Skeletal muscle satellite cell (primary cell): Measurements from ENCODE around the gene FBLN1. TPM values are rescaled to one million over a fixed set of nuclear protein-coding genes. Genes with fewer than 3 reads are reported as not detected.

ENCODE experiments used
- H3K27me3 ChIP-seq: 2 replicates; pipeline ENCODE4 v1.7.0; 2013; ENCODE audit warnings: low read length; ENCODE audit not compliant: control insufficient read depth, insufficient read depth
- H3K36me3 ChIP-seq: 2 replicates; pipeline ENCODE4 v1.7.0; 2013; ENCODE audit warnings: mild to moderate bottlenecking, control low read depth, low read length; ENCODE audit not compliant: insufficient read depth
- H3K4me1 ChIP-seq: 2 replicates; pipeline ENCODE4 v1.7.0; 2013; ENCODE audit warnings: low read length; ENCODE audit not compliant: control insufficient read depth, insufficient read depth
- H3K4me2 ChIP-seq: 2 replicates; pipeline ENCODE4 v1.7.0; 2013; ENCODE audit warnings: mild to moderate bottlenecking, low read length
- H3K4me3 ChIP-seq: 2 replicates; pipeline ENCODE4 v1.7.0; 2013; ENCODE audit warnings: low read length
- H3K9ac ChIP-seq: 2 replicates; pipeline ENCODE4 v1.7.0; 2013; ENCODE audit warnings: mild to moderate bottlenecking, low read depth, low read length, moderate library complexity
- H3K9me3 ChIP-seq: replicated peaks from 2 replicates; pipeline ENCODE4 v1.7.0; 2013; ENCODE audit warnings: mild to moderate bottlenecking, control low read depth, low read length
- total RNA-seq: library from RNA; depleted of rRNA; stranded (reverse); fragments of >200 nt; gene quantifications from 2 replicates; pipeline ENCODE4 v1.2.3, GENCODE V29; 2012; rRNA removed

FBLN1 gene, protein sequence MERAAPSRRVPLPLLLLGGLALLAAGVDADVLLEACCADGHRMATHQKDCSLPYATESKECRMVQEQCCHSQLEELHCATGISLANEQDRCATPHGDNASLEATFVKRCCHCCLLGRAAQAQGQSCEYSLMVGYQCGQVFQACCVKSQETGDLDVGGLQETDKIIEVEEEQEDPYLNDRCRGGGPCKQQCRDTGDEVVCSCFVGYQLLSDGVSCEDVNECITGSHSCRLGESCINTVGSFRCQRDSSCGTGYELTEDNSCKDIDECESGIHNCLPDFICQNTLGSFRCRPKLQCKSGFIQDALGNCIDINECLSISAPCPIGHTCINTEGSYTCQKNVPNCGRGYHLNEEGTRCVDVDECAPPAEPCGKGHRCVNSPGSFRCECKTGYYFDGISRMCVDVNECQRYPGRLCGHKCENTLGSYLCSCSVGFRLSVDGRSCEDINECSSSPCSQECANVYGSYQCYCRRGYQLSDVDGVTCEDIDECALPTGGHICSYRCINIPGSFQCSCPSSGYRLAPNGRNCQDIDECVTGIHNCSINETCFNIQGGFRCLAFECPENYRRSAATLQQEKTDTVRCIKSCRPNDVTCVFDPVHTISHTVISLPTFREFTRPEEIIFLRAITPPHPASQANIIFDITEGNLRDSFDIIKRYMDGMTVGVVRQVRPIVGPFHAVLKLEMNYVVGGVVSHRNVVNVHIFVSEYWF
- 13.4 and 25.1 TPM in 2 replicates for total RNA-seq

- Histone ChIP-seq H3K36me3 (no peaks in the 10 kb centered on the region), H3K27me3 (no peaks in the 10 kb centered on the region), H3K4me3 (peak within 1 kb of the TSS; percentile 80), H3K4me2 (peak within 1 kb of the TSS; percentile 87), H3K4me1 (peaks cover 23% of the 10 kb centered on the region), H3K9ac (peak within 1 kb of the TSS; percentile 77), H3K9me3 (no peaks in the 10 kb centered on the region)
Measured at GRCh38 chr22:45502215-45503049, at the start of gene FBLN1. TSS of gene FBLN1 (plus strand) at chr22:45502883. CDS start at chr22:45502986, 103 bp downstream.

DNA sequence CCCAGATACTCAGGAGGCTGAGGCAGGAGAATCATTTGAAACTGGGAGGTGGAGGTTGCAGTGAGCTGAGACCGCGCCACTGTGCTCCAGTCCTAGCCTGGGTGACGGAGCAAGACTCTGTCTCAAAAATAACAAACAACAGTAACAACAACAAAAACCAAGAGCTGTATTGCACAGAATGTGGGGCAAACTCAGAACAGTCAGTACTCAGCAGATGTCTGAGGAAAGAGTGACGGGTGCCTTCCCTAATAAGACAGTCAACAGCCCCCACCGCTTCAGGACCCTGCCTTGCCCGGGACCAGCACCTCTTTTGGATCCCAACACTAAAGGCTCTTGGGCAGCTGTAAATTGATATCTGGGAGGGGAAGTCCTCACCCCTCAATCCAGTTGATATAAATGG, 48.9 kb upstream of the FBLN1 start:
- no peak overlapping the region for H3K4me3 ChIP-seq
- H3K9me3 ChIP-seq: no peaks in the 10 kb centered on the region

GRCh38 chr22:45454275-45454674, 48.4 kb upstream of the FBLN1 start:
- Histone ChIP-seq H3K4me2 (no peak overlapping the region), H3K4me3 (no peak overlapping the region), H3K4me1 (peaks cover 13% of the 10 kb centered on the region), H3K9me3 (no peaks in the 10 kb centered on the region), H3K36me3 (no peaks in the 10 kb centered on the region), H3K9ac (no peak overlapping the region), H3K27me3 (no peaks in the 10 kb centered on the region)

More for the DNA sequence above, 48.9 kb upstream of the FBLN1 start:
- H3K4me1 ChIP-seq: peaks cover 13% of the 10 kb centered on the region
- no peak overlapping the region for H3K4me2 ChIP-seq
- H3K36me3 ChIP-seq: no peaks in the 10 kb centered on the region
- no peak overlapping the region for H3K9ac ChIP-seq
- H3K27me3 ChIP-seq: no peaks in the 10 kb centered on the region

DNA sequence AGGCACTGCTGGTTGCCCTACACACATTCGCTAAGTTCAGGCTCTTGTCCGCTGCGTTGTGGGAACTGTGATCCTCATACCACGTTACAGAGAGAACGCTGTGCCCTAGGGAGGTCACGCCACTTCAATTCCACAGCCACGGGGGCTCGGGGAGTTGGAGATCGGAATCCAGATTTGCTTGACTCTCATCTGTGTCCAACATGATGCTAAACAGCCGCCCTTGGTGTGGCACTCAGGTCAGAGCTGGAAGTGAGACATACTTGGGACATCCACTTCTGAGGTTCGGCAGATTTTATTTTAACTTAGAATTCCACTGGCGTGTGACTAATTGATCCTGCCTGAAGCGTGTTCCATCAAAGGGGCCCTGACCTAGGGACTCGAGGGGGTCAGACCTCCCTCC, 47.5 kb upstream of the FBLN1 start:
- Histone ChIP-seq H3K9me3 (no peaks in the 10 kb centered on the region), H3K4me1 (peaks cover 13% of the 10 kb centered on the region), H3K4me3 (no peak overlapping the region), H3K9ac (no peak overlapping the region), H3K36me3 (no peaks in the 10 kb centered on the region), H3K27me3 (no peaks in the 10 kb centered on the region), H3K4me2 (no peak overlapping the region)

GRCh38 chr22:45455621-45456020, 47.1 kb upstream of the FBLN1 start:
- Histone ChIP-seq H3K4me1 (peaks cover 13% of the 10 kb centered on the region), H3K4me2 (no peak overlapping the region), H3K36me3 (no peaks in the 10 kb centered on the region), H3K9me3 (no peaks in the 10 kb centered on the region), H3K4me3 (no peak overlapping the region), H3K27me3 (no peaks in the 10 kb centered on the region), H3K9ac (no peak overlapping the region)

GRCh38 chr22:45456811-45457210, 45.9 kb upstream of the FBLN1 start:
- no peak overlapping the region for H3K9ac ChIP-seq
- no peak overlapping the region for H3K4me3 ChIP-seq
- H3K27me3 ChIP-seq: no peaks in the 10 kb centered on the region
- H3K9me3 ChIP-seq: no peaks in the 10 kb centered on the region
- peaks cover 7% of the 10 kb centered on the region for H3K4me1 ChIP-seq
- no peaks in the 10 kb centered on the region for H3K36me3 ChIP-seq
- no peak overlapping the region for H3K4me2 ChIP-seq

- Histone ChIP-seq H3K4me3 (no peak overlapping the region), H3K9me3 (no peaks in the 10 kb centered on the region), H3K4me1 (no peaks in the 10 kb centered on the region), H3K27me3 (no peaks in the 10 kb centered on the region), H3K9ac (no peak overlapping the region), H3K4me2 (no peak overlapping the region), H3K36me3 (no peaks in the 10 kb centered on the region)
Measured at GRCh38 chr22:45458532-45458931, 44.2 kb upstream of the FBLN1 start.

DNA sequence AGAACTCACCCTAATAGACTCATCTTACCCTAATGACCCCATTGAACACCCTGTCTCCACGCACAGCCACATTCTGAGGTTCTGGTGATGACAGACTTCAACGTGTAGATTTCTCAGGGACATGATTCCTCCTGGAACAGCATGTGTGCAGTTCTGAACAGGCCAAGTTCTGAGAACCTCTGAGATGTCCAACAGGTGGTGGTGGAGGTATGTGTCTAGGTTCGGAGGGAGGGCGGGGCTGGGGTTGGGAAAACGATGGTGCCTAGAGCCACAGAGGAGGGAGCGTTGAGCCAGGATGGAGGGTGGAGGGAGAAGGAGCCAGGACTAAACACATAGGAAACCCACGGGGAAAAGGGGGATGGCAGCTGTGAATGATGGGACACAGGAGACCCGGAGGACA, 43.4 kb upstream of the FBLN1 start:
- H3K27me3 ChIP-seq: no peaks in the 10 kb centered on the region

GRCh38 chr22:45460288-45461109, 42.2 kb upstream of the FBLN1 start:
- Histone ChIP-seq H3K4me3 (no peak overlapping the region), H3K27me3 (no peaks in the 10 kb centered on the region), H3K9ac (no peak overlapping the region), H3K4me2 (no peak overlapping the region), H3K4me1 (no peaks in the 10 kb centered on the region), H3K9me3 (no peaks in the 10 kb centered on the region), H3K36me3 (no peaks in the 10 kb centered on the region)

More for the DNA sequence above, 43.4 kb upstream of the FBLN1 start:
- no peak overlapping the region for H3K4me2 ChIP-seq
- no peak overlapping the region for H3K9ac ChIP-seq
- H3K4me1 ChIP-seq: no peaks in the 10 kb centered on the region
- no peak overlapping the region for H3K4me3 ChIP-seq
- H3K36me3 ChIP-seq: no peaks in the 10 kb centered on the region
- H3K9me3 ChIP-seq: no peaks in the 10 kb centered on the region

DNA sequence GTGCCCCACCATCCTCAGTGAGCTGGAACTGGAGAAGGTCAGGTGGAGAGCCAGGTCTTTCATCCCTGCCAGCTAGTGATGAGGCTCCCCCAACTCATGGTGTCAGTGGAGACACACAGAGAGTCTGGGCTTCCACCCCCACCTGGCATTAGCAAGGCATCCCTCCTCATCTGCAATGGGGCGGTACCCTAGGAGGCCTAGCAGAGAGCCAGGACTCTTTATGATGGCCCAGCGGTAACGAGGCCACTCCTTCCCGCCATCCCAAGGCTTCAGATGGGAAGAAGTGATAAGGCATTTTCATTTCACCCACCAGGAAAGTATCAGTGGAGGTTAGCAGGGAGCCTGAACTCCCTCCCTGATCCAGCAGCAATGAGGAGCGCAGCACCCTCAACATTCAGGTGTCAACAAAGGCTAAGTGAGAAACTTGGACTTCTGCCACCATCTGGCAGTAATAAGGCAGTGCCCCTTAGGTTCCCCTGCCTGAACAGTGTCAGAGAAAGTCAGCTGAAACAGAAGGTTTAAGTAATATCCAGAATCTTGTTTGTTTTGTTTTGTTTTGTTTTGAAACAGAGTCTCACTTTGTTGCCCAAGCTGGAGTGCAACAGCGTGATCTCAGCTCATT, 40.5 kb upstream of the FBLN1 start:
- H3K9ac ChIP-seq: no peak overlapping the region
- no peaks in the 10 kb centered on the region for H3K9me3 ChIP-seq
- H3K4me3 ChIP-seq: no peak overlapping the region
- H3K36me3 ChIP-seq: no peaks in the 10 kb centered on the region
- H3K4me2 ChIP-seq: no peak overlapping the region
- no peaks in the 10 kb centered on the region for H3K4me1 ChIP-seq
- no peaks in the 10 kb centered on the region for H3K27me3 ChIP-seq
